GM18498 (cell line): ENCODE results near the gene LEMD2.

Source experiments
- ATAC-seq: cut with Tn5 transposase; IDR thresholded peaks from one replicate; pipeline ENCODE4 v1.9.1; 2021; ENCODE audit warnings: mild to moderate bottlenecking, moderate library complexity; ENCODE audit not compliant: unreplicated experiment

The LEMD2 gene

GRCh38 chr6:33820243-33820642 lies 31.3 kb upstream of the LEMD2 start:
- ATAC-seq: no peak

DNA sequence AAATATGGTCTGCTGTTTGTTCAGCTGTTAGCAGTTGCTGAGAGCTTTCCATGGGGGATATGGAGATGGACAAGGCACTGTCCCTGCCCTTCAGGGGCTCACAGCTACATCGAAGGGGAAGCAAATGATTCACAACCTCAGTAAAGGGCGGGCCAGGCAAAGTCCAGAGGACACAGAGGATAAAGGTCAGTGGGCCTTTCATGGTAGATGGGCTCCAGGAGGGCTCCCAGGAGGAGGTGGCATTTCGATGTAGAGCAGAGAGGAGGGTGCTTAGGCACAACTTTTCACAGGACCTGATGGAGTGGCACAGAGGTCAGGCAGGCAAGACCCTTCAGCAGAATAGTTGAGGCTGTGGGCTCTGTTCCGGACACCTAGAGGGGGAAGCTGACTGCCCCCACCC lies 30.1 kb upstream of the LEMD2 start:
- ATAC-seq: no peak

DNA sequence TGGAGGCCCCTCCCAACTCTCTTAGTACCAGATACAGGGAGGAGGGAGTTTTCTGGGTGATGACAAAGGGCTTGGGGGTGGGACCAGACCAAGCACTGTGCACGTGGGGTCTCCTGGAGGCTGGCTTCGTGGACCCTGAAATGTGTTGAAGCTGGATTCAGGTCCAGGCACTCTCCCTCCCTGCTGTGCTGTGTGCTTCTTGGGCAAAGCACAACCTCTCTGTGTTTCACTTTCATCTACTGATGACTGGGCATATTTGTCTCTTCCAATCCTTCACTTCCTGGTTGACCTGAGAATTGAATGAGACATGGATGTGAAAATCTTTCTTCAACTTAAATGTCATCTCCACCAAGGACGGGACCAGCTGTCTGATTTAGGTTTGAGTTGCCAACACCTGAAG lies 29.4 kb upstream of the LEMD2 start:
- no peak for ATAC-seq

DNA sequence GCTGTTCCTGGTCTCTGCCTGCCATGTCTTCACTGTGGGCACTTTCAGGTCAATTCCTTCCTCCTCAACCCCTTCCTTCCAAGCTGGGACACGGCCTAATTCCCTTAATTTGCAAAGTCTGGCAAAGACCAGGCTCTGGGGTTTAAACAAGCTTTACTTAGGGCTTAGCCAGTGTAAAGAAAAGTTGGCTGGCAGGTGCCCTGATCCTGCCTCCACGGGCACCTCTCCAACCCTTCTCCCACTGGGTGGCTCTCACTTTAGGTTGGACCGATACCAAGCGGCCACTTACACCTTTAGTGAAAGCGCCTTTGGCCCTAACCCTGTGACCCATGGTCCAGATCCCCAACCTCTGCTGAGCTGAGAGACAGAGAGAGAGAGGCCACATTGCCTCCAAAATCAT lies 28.6 kb upstream of the LEMD2 start:
- ATAC-seq: no peak

- ATAC-seq: no peak
Observed at GRCh38 chr6:33816911-33817310, 28.0 kb upstream of the LEMD2 start.

DNA sequence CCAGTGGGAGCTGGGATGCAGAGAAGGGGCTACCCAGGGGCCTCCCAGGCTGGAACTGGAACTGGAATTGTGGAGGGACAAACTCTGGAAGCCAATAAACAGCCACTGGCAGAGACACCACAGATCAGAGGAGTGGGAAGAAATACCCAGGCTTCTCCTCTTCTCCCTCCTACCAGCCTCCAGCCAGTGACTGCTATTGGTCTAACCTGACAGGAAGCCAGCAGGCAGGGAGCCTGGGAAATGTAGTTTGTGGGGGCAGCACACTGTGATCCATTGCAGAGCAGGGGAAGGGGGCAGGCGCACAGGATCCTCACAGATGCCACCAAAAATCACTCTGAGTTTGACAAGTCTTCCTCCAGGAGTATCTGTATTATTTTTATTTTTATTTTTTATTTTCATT lies 26.9 kb upstream of the LEMD2 start:
- no peak for ATAC-seq

DNA sequence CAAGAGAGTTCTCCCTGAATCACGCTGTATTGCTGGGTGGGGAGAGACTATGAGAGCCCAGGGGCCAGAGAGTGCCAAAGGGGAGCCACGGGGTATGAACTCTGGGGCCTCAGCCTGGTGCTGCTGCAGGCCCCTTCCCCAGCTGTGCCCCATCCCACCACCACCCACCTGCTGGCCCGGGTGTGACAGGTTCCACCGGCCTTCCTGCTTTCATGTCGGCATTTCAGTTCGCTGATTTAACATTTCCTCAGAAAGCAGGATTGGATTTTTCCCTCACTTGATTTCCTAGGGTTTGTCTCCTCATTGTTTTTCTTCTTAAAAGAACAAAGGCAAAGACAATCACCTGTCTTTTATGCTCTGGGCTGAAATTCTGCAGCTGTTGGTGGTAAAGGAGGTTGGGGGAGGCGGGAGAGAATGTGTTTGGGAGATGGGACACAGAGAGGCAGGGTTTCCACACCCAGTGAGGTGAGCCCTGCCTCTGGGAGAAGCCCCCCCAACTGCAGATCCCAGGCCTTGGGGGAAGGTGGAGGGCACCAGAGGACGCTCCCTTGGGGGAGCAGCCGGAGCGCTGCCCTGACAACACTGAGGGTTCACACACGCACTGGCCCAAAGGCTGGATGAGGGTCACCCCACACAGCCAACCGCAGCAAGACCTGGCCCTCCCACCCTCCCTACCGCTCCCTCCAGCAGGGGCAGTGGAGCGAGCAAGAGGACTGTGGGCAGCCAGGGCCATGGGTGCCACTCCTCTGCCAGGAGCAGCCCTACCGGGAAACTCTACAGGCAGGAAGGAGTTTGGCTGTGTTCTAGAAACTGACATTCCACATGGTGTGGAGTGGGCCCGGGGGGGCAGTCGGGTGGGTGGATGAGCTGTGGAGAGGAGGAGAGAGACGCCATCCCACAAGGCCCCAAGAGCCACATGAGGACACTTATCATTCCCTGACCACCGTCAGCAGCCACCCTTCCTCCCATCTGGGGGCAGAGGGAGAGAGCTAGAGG lies 25.4 kb upstream of the LEMD2 start:
- ATAC-seq: no peak

DNA sequence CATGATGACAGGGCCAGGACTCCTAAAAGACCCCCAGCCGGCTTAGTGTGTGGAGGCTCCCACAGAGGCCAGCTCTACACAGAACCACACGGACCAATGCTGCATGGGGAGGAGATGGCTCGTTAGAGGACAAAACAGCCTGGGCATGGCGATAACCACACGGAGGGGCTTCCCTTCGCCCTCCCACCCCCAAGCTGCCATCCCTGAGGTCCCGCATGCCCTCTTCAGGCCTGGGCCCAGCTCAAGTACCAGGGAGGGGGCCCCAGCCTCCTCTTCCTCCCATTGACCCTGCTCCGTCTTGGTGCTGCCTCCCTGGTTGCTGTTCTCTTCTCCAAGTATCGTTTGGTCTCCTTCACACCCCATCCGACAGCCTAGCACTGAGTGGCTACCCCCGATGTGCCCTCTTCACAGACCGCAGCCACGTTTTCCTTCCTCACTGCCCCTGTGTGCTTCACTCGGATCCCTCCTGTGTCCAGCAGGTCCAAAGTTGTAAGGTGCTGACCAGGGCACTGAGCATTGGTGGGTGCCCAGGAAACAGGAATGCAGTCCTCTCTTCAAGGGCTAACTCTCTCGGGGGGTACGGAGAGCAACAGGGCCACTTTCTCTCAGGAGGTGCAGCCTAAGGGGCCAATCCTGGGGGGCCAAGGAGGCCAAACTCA lies 24.4 kb upstream of the LEMD2 start:
- ATAC-seq: no peak

- no peak for ATAC-seq
Observed at GRCh38 chr6:33812669-33813068, 23.7 kb upstream of the LEMD2 start.

DNA sequence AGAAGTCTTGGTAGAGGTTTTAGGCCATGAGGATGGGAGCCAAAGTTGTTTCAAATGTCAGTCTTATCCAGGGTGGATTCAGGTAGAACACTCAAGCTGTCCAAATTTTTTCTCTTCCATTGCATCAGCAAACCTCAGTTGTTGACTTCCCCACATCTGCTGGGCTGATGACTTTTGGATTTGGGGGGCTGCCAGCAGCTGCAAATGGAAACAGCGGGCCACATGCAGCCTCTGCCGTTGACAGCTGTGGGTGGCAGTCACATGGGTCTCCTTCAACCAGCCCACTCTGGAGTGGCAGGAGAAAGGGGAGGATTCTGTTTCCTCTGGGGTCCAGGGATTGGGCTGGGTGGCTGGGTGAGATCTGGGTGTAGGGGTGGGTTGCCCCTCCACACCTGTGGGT lies 20.7 kb upstream of the LEMD2 start:
- ATAC-seq: no peak

DNA sequence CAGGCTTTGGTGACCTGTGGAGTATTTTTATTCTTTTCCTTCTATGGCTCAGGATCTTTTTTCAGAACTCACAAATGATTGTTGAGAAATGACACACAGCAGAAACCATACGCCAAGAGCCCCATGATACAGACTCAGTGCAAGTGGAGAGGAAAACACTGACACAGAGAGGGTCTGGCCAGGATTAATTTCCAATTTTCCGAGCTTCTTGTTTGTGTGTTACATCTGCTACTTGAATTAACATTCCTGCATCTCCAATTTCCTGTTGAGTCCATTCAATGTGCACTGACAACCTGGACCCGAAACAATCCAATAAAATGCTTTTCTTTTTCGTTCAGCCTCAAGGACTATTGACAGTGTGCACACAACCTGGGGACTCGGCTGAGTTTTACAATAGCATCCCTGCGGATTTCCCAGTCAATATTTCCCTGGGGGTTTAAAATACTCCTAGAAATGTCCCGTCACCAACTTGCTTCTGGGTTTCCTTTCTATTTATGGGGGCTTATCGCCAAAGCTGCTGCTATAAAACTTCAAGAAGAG lies 19.8 kb upstream of the LEMD2 start:
- ATAC-seq: no peak

DNA sequence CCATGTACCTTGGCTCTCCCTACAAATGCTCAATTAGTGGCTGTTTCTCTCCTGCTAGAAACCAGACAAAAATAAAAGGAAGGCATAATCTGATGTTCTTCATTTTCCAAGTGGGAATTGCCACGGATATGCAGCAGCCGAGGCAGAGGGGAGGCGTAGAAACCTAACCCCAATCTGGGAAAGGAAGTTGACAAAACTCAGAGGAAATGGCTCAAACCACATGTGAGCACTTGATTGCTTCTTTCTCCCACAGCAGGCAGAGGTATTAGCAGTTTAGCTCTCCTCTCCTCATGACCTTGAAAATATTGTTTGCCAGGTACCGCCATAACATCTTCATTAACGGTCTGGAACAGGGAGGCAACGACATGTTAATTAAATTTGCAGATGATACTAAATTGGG lies 18.7 kb upstream of the LEMD2 start:
- no peak for ATAC-seq

DNA sequence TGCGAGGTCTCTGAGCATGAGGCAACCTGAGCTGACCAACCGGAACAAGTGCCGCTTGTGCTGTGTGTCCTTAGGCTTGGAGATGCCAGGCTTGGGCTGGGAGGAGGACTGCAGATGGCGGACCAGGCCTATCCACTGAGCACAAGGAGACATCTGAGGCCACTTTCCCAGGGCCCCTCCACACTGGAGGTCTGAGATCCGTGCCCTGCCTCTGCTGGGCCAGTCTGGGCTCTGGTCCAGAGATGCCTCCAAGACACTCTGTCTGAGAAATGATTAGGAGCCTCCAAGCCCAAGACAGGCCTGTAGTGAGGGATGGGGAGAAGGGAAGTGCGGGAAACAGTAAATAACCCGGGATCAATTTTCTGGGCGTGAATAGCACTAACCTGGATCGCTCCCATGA lies 17.9 kb upstream of the LEMD2 start:
- ATAC-seq: no peak

DNA sequence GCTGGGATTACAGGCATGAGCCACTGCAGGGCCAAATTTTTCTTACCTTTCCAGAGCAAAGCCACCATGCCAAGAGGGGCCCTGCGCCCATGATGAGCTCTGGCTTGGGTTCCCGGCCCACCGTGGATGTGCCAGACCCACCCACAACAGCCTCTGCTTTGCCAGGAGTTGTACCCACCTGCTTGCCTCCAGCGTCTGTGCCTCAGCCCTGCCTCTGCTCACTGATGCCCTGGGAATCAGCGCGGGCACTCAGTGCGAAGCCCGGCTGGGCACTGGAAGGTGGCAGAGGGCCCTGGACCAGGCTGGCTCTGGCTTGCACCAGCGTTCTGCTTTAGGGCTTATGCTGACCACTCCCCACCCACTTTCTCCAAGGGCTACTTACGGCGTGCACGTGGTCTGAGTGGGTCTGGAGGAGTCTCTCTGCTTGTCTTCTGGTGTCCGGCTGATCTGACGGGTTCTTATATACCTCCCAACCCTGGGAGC lies 14.7 kb upstream of the LEMD2 start, which contains the start of gene MLN:
TSS of gene MLN (minus strand) at position 433 of the 483 bp plus-strand sequence. CDS start 2,840 bp downstream, outside the sequence.
- no peak for ATAC-seq

- ATAC-seq: no peak
Observed at GRCh38 chr6:33802186-33802958, 13.4 kb upstream of the LEMD2 start.

DNA sequence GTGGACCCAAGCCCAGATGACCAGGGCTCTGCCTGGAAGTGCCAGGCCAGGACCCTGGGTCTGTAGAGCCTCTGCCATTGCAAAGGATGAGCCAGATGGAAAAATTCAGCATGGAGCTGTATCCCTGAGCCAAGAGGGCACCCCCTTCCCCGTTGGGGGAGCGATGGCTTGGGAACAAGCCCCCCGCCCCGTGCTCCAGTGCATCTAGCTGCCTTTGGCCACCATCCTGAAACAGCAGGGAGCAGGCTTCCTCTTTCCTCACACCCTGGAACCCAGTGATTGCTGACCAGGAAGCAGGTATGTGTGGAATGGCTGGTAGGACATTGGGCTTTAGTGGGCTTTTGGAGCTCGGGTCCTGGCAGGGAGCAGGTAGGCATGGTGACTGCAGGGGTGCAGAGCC lies 12.7 kb upstream of the LEMD2 start:
- no peak for ATAC-seq

- no peak for ATAC-seq
Observed at GRCh38 chr6:33800248-33800969, 11.5 kb upstream of the LEMD2 start.

- ATAC-seq: no peak
Observed at GRCh38 chr6:33799454-33800113, 10.7 kb upstream of the LEMD2 start.

GRCh38 chr6:33798343-33798848 lies 9.5 kb upstream of the LEMD2 start:
- ATAC-seq: no peak
